Neural cell (in vitro differentiated cells): Measurements from ENCODE around the gene AHRR.

Experiments
- CTCF ChIP-seq: fragments of 450-650 bp; IDR thresholded peaks from 2 replicates; pipeline ENCODE4 v1.5.1; 2014; ENCODE audit warnings: antibody characterized with exemption, mild to moderate bottlenecking, moderate library complexity; ENCODE audit not compliant: poor library complexity, severe bottlenecking
- EZH2 ChIP-seq: fragments of 200-600, 300-800 bp; shearing (Covaris generic), sonication (generic); IDR thresholded peaks from 2 replicates; pipeline ENCODE4 v1.6.1; 2014; ENCODE audit warnings: antibody characterized with exemption, low read length, borderline replicate concordance, mild to moderate bottlenecking; ENCODE audit not compliant: insufficient read depth, poor library complexity, severe bottlenecking

- TF ChIP-seq CTCF (no peak), EZH2 (no peak)
Measured at GRCh38 chr5:307794-308579, 13.5 kb upstream of the AHRR start.
